Smooth muscle cell (in vitro differentiated cells): ENCODE measurements around the gene LGALSL. TPM values are rescaled to one million over a fixed set of nuclear protein-coding genes. Genes with fewer than 3 reads are reported as not detected.

Source experiments
- DNase-seq: peaks from one replicate; lab custom pipeline; 2025; ENCODE audit not compliant: unreplicated experiment; lab: John Stamatoyannopoulos, UW
- H2AFZ ChIP-seq: fragments of 200-600 bp; sonication (generic); 2 replicates; pipeline ENCODE4 v1.6.0; 2016; ENCODE audit warnings: antibody characterized with exemption, low read depth, mild to moderate bottlenecking
- H3F3A ChIP-seq: fragments of 200-600 bp; sonication (generic); 2 replicates; pipeline ENCODE4 v1.6.0; 2017; ENCODE audit warnings: antibody characterized with exemption, low read depth
- H3K27ac ChIP-seq: fragments of 200-600 bp; sonication (generic); 2 replicates; pipeline ENCODE4 v1.5.1; 2016; ENCODE audit warnings: low read depth, mild to moderate bottlenecking
- H3K27me3 ChIP-seq: fragments of 200-600 bp; sonication (generic); 2 replicates; pipeline ENCODE4 v1.6.1; 2016; ENCODE audit warnings: low read depth, mild to moderate bottlenecking
- H3K36me3 ChIP-seq: fragments of 200-600 bp; sonication (generic); 2 replicates; pipeline ENCODE4 v1.5.1; 2016; ENCODE audit warnings: low read depth
- H3K4me1 ChIP-seq: fragments of 200-600 bp; sonication (generic); 2 replicates; pipeline ENCODE4 v1.5.1; 2016; ENCODE audit warnings: low read depth
- H3K4me2 ChIP-seq: fragments of 200-600 bp; sonication (generic); 2 replicates; pipeline ENCODE4 v1.6.0; 2016; ENCODE audit warnings: mild to moderate bottlenecking
- H3K4me3 ChIP-seq: fragments of 200-600 bp; sonication (generic); 2 replicates; pipeline ENCODE4 v1.5.1; 2016; ENCODE audit warnings: mild to moderate bottlenecking
- H3K79me2 ChIP-seq: fragments of 200-600 bp; sonication (generic); 2 replicates; pipeline ENCODE4 v1.6.0; 2016; ENCODE audit warnings: low read depth, mild to moderate bottlenecking
- H3K9ac ChIP-seq: fragments of 200-600 bp; sonication (generic); 2 replicates; pipeline ENCODE4 v1.6.0; 2016; ENCODE audit warnings: low read depth
- H3K9me3 ChIP-seq: fragments of 200-600 bp; sonication (generic); replicated peaks from 2 replicates; pipeline ENCODE4 v1.5.1; 2016; ENCODE audit warnings: low read depth
- H4K20me1 ChIP-seq: fragments of 200-600 bp; sonication (generic); 2 replicates; pipeline ENCODE4 v1.6.0; 2016; ENCODE audit warnings: low read depth
- WGBS: methylation state at CpG from one replicate; pipeline ENCODE4 v1.1.7; 2016; ENCODE audit warnings: low lambda C conversion rate; 5-methylcytosine and 5-hydroxymethylcytosine counted together
- polyA plus RNA-seq: library from polyadenylated mRNA; unstranded; fragments of >200 nt; fragmentation: Nextera tagmentation; extraction: Ambion mirVana; gene quantifications from 2 replicates; pipeline ENCODE4 v1.2.1, GENCODE V29; 2016
- total RNA-seq: library from RNA; depleted of rRNA; stranded (reverse); fragments of >200 nt; gene quantifications from 2 replicates; pipeline ENCODE4 v1.2.3, GENCODE V29; 2014
- TF ChIP-seq, protein P1 (sequence below): fragments of 200-600 bp; sonication (generic); IDR thresholded peaks from 2 replicates; pipeline ENCODE4 v1.5.1; 2017; ENCODE audit warnings: borderline replicate concordance, mild to moderate bottlenecking, antibody characterized with exemption; ENCODE audit not compliant: insufficient read depth, poor library complexity, severe bottlenecking

LGALSL gene
- total and polyA plus RNA-seq, 2 experiments from 2014 or later: 8.1 to 13.9 TPM

DNA sequence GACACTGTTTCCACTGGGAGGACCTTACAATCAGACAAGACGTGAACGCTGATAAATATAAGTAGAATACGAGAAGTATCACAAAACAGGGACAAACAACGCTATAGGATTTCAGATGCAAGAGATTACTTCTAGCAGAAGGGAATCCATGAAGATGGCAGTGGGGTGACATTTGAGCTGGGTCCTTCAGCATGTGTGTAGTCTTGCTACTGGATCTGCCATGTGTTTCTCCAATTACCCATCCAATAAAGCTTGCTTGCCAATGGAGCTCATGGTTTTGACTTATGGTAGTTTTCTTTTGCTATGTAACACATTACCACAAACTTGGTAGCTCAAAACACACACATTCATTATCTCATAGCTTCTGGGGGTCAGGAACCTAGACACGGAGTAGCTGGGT lies 32.8 kb upstream of the LGALSL start:
- no peaks in the 10 kb centered on the region for H3K79me2 ChIP-seq
- no peak overlapping the region for H3K9ac ChIP-seq
- H4K20me1 ChIP-seq: no peaks in the 10 kb centered on the region
- WGBS: 95% methylated on average over 5 of the region's 5 CpGs
- no peak overlapping the region for H2AFZ ChIP-seq
- H3K27me3 ChIP-seq: no peaks in the 10 kb centered on the region
- no peak overlapping the region for H3K4me3 ChIP-seq
- no peak for DNase-seq
- H3K4me1 ChIP-seq: no peaks in the 10 kb centered on the region
- H3K9me3 ChIP-seq: no peaks in the 10 kb centered on the region
- H3K4me2 ChIP-seq: no peak overlapping the region
- no peaks in the 10 kb centered on the region for H3F3A ChIP-seq
- H3K36me3 ChIP-seq: no peaks in the 10 kb centered on the region
- H3K27ac ChIP-seq: no peak overlapping the region
- TF ChIP-seq, protein P1, sequence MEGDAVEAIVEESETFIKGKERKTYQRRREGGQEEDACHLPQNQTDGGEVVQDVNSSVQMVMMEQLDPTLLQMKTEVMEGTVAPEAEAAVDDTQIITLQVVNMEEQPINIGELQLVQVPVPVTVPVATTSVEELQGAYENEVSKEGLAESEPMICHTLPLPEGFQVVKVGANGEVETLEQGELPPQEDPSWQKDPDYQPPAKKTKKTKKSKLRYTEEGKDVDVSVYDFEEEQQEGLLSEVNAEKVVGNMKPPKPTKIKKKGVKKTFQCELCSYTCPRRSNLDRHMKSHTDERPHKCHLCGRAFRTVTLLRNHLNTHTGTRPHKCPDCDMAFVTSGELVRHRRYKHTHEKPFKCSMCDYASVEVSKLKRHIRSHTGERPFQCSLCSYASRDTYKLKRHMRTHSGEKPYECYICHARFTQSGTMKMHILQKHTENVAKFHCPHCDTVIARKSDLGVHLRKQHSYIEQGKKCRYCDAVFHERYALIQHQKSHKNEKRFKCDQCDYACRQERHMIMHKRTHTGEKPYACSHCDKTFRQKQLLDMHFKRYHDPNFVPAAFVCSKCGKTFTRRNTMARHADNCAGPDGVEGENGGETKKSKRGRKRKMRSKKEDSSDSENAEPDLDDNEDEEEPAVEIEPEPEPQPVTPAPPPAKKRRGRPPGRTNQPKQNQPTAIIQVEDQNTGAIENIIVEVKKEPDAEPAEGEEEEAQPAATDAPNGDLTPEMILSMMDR: no peak

DNA sequence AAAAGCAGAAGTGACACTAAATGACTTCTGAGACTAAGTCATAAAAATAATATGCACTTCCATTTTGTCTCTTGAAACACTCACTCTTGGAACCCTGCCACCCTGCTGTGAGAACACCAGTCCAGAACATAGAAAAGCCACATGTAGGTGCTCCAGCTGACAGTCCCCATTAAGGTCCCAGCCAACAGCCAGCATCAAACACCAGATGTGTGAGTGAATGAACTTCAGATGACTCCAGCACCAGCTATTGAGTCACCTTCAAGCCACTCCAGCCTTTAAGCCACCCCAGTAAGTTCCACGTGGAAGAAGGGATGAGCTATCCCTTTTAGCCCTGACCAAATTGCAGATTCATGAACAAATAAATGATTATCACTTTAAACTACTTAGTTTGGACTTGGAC lies 31.5 kb upstream of the LGALSL start:
- Histone ChIP-seq H3K4me2 (no peak overlapping the region), H3K4me3 (no peak overlapping the region), H3K27me3 (no peaks in the 10 kb centered on the region), H3F3A (no peaks in the 10 kb centered on the region), H3K27ac (no peak overlapping the region), H3K79me2 (no peaks in the 10 kb centered on the region), H3K9me3 (no peaks in the 10 kb centered on the region), H3K9ac (no peak overlapping the region), H4K20me1 (no peaks in the 10 kb centered on the region), H3K36me3 (no peaks in the 10 kb centered on the region), H3K4me1 (no peaks in the 10 kb centered on the region), H2AFZ (no peak overlapping the region)
- TF ChIP-seq, protein P1: no peak
- DNase-seq: no peak
- WGBS: 32% methylated on average over 1 of the region's 1 CpG

DNA sequence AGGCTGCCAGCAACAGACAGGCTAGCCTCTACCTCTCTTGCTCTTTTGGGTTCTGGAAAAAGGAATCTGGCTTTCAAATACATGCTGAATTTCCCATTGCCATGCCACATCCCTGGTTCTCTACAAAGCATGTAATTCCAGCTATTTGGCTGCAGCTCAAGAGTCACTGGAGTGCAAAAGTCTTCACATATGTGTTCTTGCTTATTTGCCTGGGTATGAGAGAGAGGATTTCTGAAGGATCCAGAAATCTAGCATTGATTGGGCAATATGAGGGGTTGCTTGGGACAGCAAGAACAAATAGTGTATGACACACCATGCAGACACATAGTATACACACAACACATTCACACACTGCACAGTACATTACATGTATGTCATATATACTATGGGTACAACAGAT lies 30.7 kb upstream of the LGALSL start:
- no peak overlapping the region for H3K9ac ChIP-seq
- no peak overlapping the region for H3K27ac ChIP-seq
- H2AFZ ChIP-seq: no peak overlapping the region
- TF ChIP-seq, protein P1: no peak
- no peaks in the 10 kb centered on the region for H3K4me1 ChIP-seq
- no peak overlapping the region for H3K4me3 ChIP-seq
- no peaks in the 10 kb centered on the region for H4K20me1 ChIP-seq
- no peaks in the 10 kb centered on the region for H3F3A ChIP-seq
- no peak overlapping the region for H3K4me2 ChIP-seq
- H3K27me3 ChIP-seq: no peaks in the 10 kb centered on the region
- DNase-seq: no peak
- H3K36me3 ChIP-seq: no peaks in the 10 kb centered on the region
- H3K9me3 ChIP-seq: no peaks in the 10 kb centered on the region
- no peaks in the 10 kb centered on the region for H3K79me2 ChIP-seq

DNA sequence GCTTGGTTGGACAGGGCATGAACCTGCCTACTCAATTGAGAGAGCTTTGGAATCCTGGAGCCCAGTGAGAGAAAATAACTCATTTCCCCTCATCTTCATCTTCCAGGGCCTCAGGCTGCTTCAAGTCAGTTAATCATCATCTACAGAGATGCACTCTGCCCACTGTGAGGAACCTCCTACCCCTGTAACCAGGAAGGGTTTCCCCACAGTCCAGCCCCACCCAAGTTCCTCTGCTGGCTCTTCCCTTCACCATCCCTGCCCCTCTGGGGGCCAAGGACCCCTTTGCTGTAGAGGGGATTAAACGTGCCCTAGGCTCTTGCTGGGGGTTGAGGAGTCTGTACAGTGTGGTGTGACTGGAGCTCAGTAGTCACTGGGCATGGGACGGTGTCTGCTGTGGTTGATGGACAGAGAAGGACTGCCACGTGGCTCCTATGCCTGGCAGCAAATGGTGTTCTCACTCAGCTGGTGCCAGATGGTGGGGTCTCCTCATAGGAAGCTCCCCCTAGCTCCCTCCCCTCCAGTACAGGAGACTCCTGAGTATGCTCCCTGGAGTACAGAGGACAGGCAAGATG lies 29.5 kb upstream of the LGALSL start:
- no peaks in the 10 kb centered on the region for H3K79me2 ChIP-seq
- TF ChIP-seq, protein P1: no peak
- DNase-seq: no peak
- H3K9me3 ChIP-seq: no peaks in the 10 kb centered on the region
- H4K20me1 ChIP-seq: no peaks in the 10 kb centered on the region
- no peaks in the 10 kb centered on the region for H3K4me1 ChIP-seq
- H3K27ac ChIP-seq: no peak overlapping the region
- no peak overlapping the region for H2AFZ ChIP-seq
- no peaks in the 10 kb centered on the region for H3F3A ChIP-seq
- WGBS: 79% methylated on average over 3 of the region's 3 CpGs
- no peaks in the 10 kb centered on the region for H3K36me3 ChIP-seq
- H3K4me2 ChIP-seq: no peak overlapping the region
- no peak overlapping the region for H3K9ac ChIP-seq
- H3K27me3 ChIP-seq: no peaks in the 10 kb centered on the region
- no peak overlapping the region for H3K4me3 ChIP-seq
